ENCODE results near the gene TMEM80.

GRCh38 chr11:695288-695537 is 403 bp upstream of the TMEM80 start:
- TF ChIP-seq POLR2A (IDR thresholded peaks at IDR 0.05) (no peak), CTCF (IDR thresholded peaks at IDR 0.05) (no peak)

Data from Peyer's patch (tissue), 4 donors.